Activated CD8-positive, alpha-beta memory T cell treated with anti-CD3 and anti-CD28 coated beads for 48 hours (primary cell): ENCODE results near the gene LINGO4.

Experiments used
- DNase-seq, 3 experiments: peaks; one replicate each; pipeline ENCODE4 v3.0.0-alpha.2; 2020; ENCODE audit warnings: low read depth in 2 of 3, low spot score in 2 of 3

LINGO4 gene

DNA sequence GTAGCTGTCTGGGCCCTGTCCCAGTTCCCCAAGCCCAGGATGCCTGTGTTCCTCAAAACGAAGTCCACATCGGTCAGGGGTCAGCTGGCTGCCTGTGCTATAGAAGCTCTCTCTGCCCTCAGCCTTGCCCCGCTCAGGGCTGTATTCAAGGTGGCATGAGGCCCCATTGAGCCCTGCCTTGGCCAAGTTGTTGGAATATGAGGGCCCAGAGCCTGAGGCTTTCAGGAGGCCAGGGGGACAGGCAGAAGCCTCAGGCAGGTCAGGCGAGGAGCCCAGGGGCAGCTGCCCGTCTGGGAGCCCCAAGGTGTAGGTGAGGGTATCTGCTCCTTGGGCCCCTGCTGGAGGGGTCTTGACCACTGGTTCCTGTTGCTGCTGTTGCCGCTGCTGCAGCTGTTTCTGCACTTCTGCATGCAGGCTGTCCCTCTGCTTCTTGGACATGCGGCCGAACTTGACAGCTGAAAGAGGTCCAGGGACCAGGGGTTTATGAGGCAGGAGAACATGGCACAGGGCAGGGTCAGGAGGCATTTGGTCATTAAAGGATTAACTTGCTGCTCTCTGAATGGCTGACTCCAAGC is 9.8 kb upstream of the LINGO4 start:
- DNase-seq = no peak

DNA sequence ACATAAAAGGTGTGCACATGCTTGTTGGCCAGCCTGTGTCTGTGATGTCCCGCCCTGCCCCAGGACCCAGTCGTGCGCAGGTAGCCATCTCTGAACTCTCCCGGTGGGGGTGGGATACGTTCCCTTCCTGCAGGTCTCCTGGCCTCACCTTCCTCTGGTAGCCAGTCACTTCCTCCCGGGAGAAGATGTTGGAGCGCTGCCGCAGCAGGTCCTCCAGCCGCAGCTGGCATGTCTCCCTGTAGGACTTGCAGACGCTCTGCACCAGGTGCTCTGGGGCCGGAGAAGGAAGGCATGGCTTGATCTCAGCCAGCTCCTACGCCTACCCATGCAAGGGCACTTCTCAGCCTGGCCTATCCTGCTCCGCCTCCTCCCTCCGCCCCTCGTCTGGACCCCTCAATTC is 9.2 kb upstream of the LINGO4 start:
- no peak for DNase-seq

DNA sequence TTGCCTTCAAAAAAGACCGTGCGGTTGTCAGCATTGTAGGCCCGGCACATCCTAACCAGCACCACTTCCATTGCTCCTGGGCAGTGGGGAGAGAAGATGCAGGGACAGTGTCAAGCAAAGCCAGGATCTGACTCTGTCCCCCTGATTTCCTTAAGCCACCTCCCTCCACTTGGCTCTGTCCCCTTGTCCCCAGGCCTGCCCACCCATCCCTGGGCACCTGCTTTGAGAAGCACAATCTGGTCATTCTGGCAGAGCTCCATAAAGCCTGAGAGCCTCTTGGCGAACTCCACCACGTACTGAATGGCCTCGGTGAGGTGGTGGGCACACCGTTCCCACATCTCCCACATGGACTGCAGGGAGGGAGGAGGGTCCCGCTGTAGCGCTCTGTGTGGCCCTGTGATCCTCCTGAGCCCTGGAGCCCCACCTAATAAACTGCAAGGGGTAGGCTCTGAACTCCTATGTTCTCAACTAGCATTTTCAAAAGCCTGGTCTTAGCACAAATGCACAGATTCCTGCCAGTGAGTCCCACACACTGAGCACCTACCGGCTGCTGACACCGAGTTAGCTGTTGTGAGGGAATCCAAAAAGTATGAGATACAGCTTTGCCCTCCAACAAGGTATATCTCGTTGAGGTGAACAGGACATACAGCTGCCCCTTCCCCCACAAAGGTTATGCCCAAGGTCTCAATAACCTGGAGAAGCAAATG is 8.2 kb upstream of the LINGO4 start:
- DNase-seq = no peak

DNA sequence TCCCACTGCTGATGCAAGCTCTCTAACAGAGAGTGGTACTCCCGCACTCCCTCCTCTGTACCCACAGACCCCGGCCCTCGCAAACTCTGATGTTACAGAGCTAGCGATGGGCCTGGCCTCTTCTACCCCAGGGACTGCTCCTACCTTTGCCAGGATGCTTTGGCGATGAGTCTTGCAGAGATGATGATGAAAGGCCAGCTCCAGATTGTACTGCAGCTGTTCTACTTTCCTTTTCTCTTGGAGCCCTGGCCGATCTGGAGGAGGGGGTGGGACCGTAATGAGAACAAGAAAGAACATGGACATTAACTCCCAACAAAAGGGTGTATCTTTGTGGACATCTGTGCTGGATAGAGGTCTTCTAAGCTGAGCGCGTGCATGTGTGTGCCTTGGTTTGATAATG is 6.0 kb upstream of the LINGO4 start:
- DNase-seq = no peak

DNA sequence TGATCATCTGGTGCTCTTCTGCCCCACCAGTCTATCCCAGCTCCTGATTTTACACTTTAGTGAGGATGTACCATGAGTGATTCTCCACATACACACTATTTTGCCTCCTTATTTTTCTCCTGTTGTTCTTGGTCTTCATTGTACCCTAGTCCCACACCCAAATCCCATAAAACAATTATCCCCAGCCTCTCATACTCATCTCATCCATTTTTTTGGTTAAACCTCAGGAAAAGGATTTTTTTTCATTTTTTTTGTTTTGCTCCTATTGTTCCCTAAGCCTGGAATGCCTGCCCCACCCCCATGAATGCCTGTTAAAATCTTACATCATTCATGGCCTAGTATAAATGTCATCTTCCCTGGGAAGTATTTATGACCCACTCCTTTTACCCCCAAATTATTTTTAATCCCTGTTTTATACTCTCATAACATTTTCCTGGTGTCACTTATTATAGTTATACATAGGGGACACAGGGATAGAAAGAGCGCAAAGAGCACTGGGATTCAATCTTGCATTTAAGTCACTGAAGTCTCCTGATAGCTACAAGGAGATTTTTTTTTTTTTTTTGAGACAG is 4.9 kb upstream of the LINGO4 start:
- DNase-seq = no peak

DNA sequence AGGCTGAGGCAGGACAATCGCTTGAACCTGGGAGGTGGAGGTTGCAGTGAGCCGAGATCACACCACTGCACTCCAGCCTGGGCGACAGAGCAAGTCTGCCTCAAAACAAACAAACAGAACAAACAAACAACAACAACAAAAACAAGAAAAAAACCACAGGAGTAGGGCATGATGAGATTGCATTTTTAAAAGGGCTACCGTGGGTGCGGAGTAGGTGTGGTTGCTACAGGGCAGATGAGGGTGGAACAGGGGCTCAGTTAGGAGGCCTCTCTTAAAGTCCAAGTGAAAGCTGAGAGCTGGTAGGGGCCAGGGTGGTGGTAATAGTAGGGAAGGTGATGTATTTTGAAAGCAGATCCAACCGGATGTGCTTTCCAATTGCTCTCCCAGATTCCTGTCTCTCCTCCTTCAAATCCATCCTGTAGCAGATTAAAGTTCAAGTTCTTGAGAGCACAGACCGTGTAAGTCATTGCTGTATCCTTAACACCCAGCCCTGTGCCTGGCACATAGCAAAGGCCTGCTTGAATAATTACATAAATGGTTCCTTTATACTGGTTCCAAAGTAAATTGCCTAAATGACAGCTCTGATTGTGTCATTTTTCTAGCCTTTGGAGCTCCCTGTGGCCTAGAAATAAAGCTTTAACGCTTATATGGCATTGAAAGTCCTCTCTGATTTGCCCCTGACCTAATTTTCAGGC is 4.2 kb upstream of the LINGO4 start:
- DNase-seq = no peak

DNA sequence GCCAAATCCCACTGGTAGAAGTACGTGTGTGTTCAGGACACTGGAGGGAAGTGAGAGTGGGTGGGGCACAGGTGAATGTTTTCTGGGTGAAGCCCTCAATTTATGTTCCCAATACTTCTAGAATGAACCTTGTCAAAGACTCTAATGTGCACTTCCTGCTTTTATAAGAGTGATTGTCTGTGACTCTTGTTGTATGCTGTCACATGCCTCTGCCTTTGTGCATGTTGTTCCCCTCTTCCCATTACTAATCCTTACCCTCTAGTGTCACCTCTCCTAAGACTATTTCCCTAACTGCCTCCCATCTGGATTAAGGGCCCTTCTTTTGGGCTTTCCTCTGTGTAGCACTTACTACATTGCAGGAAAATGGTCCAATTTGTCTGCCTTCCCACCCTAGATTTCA is 2.5 kb upstream of the LINGO4 start:
- no peak for DNase-seq

DNA sequence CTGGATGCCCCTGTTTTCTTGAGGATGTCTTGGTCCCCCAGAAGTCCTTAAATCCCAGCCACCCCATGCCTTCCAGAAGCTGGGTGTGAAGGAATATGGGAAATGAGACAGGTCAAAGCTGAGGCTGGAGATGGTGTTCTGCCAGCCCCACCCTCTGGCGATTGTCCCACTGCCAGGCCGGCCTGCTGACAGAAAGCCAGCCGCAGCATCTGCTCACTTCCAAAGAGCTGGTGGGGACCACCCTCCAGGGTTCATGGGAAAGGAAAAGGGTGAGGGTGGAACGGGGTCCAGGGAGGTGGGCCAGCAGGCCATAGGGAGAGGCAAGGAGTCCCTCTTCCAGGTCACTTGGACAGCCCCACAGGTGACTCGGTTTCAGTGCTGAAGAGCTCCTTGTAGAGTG is 1.9 kb upstream of the LINGO4 start:
- DNase-seq = no peak

DNA sequence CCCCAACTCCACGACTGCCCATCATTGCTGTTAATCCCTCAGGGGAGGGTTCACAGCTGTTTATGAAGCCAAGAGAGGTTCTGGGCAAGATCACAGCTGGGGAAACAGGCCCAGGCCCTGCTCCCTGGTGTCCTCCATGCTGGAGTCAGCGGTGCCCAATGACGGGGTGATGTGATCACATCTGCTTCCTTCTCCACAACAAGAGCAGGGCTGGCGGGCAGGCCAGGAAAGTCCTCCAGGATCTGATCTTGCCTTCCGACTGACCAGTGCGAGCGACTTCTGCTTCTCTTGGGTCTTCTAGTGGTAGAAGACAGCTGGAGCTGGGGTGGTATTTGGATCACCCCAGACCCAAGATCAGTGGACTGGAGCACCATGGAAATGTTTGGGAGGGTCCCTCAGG is 951 bp upstream of the LINGO4 start:
- DNase-seq = no peak

DNA sequence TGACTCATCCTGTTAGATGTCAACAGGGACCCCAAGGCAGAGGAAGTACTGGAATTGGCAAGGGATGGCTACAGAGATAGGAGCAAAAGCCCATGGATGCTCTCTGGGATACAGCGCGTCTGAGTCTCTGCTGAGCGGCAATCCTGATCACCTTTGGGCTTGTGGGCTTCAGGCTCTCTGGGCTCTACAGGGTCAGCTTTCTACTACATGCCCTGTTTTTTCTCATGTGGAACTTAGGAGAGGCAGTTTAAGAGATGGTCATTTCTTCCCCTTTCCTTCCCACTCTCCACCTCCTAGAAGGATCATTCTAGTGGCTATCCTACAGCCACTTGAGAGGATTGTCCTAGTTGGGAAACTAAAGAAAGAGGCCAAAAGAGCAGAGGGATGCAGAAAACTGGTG is 1.3 kb downstream of the LINGO4 start:
- DNase-seq = no peak

DNA sequence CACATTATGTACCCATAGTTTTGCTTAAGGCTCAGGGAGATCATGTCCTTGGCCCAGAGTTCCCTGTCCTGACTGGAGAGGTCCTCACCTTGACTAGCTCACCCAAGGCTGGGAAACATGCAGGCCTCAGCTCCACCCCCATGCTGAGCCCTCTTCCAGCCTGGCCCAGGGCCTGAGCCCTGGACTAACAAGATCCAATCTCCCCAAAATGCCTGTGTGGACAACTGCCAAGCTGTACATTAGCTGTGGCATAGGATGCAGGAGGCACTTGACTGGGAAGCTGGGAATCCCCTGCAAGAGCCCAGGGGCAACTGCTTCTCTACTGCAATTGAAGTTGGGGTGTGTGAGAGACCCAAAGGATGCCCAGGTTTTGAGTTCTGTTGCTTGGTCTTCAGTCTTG is 2.1 kb downstream of the LINGO4 start:
- no peak for DNase-seq

DNA sequence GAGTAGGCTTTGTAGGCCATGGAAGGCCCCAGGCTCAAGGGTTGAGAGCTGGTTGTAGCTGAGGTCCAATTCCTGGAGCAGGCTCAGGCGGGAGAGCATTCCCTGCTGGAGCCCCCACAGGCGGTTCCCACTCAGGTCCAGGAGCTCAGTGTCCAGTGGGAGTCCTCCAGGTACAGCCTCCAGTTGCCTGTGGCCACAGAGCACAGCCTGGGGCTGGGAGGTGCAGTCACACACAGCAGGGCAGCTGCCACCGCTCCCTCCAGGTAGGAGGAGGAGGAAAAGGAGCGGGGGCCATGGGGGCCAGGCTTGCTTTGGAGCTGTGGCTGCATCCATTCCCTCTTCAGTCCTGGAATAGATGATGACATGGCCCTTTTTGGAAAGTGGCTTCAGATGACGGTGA is 2.8 kb downstream of the LINGO4 start:
- DNase-seq = no peak

DNA sequence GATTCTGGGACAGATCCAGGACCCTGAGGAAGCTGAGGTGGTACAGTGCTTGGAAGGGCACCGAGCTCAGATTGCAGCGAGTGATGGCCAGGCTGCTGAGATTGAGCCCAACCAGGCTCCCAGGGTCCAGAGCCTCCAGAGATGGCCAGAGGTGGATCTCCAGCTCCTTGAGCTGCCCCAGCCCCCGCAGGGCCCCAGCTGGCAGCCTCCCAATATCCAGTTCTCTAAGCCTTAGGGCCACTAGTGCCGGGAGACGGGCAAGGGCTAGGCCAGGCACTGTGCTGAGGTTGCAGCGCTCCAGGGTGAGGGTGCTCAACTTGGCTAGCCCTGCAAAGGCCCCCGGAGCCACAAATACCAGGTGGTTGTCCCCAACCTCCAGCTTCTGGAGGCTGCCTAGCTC is 3.4 kb downstream of the LINGO4 start:
- no peak for DNase-seq

DNA sequence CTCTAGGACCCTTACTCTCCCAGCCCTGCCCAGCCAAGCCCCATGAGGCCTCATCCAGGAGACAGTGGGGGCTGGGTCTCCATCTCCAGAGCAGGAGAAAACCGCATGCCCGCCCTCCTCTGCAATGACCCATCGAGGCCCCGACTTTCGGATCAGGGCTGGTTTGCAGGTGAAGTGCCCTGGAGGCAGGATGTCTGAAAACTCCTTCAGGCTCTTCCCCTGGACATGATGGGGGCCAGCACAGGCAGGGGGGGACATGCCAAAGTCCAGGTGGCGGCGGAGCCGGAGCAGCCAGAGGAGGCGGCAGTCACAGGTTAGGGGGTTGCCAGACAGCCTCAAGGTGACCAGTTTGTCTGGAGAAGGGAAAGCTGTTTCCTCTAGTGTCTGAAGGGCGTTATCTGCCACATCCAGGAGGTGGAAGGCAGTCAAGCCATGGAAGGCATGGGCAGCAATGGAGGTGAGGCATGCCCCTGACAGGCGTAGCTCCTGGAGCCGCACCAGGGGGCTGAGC is 3.9 kb downstream of the LINGO4 start:
- DNase-seq = no peak

DNA sequence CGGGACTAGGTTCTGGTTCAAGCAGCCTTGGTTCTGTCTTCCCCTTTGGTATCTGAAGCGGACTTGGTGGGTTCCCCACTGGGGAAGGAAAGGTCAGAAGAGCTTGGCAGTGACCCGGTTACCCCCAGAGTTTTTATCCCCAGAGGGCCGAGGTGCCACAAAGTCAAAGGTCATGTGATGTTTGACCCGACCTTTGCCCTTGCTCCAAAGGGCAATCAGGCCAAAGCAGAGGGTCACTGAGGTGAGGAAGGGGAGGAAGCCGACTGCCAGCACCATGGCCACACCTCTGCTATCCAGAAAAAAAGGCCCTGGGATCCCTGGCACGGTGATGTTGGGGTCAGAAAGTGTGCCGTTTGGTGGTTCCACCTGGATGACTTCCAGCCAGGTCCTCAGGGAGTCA is 4.4 kb downstream of the LINGO4 start:
- DNase-seq = no peak

DNA sequence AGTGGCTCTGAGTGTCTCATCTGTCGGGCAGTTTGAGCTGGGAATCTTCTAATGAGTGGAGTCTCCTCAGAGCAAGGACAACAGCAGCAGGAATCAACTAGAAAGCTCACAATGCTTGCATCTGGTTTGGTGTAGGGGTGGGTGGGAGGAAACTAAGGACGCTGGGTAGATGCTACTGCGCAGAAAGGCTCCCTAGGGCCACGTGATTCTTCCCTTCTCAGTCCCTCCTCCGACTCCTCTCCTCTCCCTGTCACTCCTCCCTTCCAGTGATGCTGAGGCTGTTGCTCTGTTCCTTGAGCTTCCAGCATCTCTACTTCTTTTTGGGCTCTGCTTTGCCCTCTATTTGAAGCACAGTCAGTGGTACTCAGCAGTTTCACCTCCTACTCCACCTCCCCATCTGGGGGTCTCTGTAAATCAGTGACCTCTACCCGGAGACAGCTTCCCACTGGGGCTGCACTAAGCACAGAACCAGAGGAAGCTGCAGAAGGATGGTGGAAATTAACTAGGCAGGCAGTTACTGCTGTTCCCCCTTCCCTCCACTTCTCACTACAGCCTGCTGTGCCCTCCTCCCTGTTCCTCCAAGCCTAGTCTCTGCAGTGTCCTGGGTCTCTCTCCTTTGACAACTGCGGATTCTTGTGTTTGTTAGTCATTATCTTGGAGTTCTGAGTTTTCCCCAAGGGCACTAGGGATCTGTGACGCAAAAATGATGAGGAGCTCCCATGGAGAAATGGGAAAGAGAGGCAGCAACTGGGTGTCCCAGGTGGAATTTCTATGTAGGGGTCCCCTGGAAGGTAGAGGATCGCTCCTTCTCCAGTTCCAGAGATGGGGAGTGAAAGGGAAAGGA is 5.8 kb downstream of the LINGO4 start:
- DNase-seq = no peak

DNA sequence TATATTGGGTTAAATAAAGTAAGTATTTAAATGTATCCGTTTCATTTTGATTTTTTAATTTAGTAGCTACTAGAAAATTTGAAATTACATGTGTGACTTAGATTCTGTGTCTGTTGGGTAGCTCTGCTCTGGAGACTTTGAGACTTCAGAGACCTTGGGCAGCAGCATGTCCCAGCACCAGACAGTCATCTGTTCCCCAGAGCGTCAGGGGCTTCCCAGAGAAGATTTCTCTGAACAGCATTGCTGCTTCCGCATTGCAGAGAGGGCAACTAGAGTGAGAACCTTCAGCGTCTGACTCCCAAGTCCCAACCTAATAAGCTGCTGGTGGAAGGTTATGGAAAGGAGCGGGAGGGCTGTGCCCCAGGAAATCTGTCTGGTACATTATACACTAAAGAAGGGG is 6.6 kb downstream of the LINGO4 start:
- DNase-seq = no peak

DNA sequence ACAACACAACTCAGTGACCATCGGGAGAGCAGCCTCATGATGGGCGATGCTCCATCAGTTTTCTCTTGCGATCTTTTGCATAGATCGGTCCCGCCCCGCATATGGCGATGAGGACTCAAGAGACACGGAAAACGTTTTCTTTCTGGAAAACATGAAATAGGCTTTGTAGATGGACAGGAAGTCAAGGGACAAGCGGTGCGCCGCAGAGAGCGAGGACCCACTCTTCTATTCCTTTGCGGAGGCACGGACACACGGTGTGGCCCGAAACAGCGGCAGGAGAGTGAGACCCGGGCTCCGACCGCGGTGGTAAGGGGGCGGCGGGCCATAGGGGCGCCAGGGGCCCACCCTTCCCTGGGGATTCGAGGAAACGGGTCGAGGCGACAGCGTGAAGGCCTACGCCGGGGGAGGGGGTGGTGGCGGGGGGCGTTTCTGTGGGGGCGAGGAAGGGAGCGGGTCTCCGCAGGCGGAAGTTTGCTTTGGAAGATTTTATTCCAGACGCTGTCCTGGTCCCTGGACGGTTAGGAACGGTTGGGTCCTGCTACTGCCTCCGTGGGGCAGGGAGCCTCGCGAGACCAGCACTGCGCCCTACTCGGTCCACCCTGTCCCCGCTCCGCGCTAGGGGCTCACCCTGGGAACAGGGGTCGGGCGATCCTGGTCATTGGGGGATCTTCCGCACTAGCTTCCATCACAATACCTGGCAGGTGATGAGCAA is 14.1 kb downstream of the LINGO4 start:
- DNase-seq = no peak

DNA sequence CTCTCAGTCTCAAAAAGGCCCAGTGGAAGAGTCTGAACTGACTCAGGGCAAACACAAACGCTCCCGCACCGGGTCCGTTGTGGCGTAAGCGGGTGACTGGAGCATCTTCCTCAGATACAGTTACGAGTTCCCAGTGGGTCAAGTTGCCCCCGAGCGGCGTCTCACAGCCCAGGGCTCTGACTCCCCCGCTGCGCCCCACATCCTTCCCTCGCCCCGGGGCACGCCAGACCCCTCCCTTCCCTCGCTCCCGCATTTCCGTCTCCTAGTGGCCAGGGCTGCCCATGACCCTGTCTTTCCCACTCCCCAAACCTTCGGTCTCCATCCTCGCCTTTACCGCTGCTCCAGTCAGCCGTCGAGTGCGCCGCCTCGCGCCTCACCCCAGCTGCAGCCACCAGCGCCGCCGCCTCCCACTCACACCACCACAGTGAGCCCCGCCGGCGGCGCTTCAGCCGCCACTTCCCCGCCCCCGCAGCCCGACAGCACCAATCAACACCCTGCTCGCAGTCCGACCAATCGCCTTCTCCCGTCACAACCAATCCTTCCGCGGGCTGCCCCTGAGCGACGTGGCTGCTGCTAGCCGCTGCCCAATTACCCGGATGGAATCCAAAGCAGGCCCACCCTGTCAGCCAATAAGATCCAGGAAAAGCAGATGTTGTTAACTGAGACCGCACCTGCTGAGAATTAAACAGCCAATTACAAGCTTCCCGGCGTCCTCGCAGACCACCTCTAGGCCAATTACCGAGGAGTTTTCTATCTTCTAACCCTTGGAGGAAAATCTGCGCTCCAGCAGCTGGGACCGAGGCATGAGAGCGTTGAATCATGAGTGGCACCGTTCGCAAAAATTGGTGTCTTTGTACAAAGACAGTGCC is 14.9 kb downstream of the LINGO4 start, which contains the start of gene TDRKH:
TSS of gene TDRKH (minus strand) at position 430 of the 869 bp plus-strand sequence. CDS start 7,478 bp downstream, outside the sequence.
- DNase-seq = peak; percentile 92 to 97 (median 94)
